Activated CD8-positive, alpha-beta memory T cell treated with anti-CD3 and anti-CD28 coated beads, Interleukin-2, amount 50 U/mL, for 1 hour (primary cell): ENCODE data around the gene TSPYL6.
"Not testable (repeated sequence)": the region's sequence is repeated elsewhere in the genome, so short reads cannot be mapped to it uniquely, and the experiment has no call there.

Experiments used
- DNase-seq: peaks from one replicate; pipeline ENCODE4 v3.0.0-alpha.2; 2020; ENCODE audit errors: extremely low read depth

Gene TSPYL6

GRCh38 chr2:54256091-54256694 lies at the start of gene TSPYL6:
Gene TSPYL6 (minus strand): TSS chr2:54256229. CDS start chr2:54256151, 78 bp downstream.
- no peak for DNase-seq

- no peak for DNase-seq
Measured at GRCh38 chr2:54303631-54304030, 47.6 kb upstream of the TSPYL6 start.

- no peak for DNase-seq
Measured at GRCh38 chr2:54298514-54298913, 42.5 kb upstream of the TSPYL6 start.

- no peak for DNase-seq
Measured at GRCh38 chr2:54295911-54296310, 39.9 kb upstream of the TSPYL6 start.

- DNase-seq: not testable (repeated sequence)
Measured at GRCh38 chr2:54294665-54295064, 38.6 kb upstream of the TSPYL6 start.

- DNase-seq: no peak
Measured at GRCh38 chr2:54290356-54291025, 34.5 kb upstream of the TSPYL6 start.

GRCh38 chr2:54289917-54290316 lies 33.9 kb upstream of the TSPYL6 start:
- no peak for DNase-seq

- no peak for DNase-seq
Measured at GRCh38 chr2:54287532-54287931, 31.5 kb upstream of the TSPYL6 start.

GRCh38 chr2:54285451-54285850 lies 29.4 kb upstream of the TSPYL6 start:
- no peak for DNase-seq

- no peak for DNase-seq
Measured at GRCh38 chr2:54284826-54285225, 28.8 kb upstream of the TSPYL6 start.

GRCh38 chr2:54279385-54279784 lies 23.4 kb upstream of the TSPYL6 start:
- no peak for DNase-seq

- no peak for DNase-seq
Measured at GRCh38 chr2:54275541-54275940, 19.5 kb upstream of the TSPYL6 start.

GRCh38 chr2:54274781-54275242 lies 18.8 kb upstream of the TSPYL6 start:
- DNase-seq: no peak

- no peak for DNase-seq
Measured at GRCh38 chr2:54271843-54272627, 16.0 kb upstream of the TSPYL6 start.

GRCh38 chr2:54271189-54271588 lies 15.2 kb upstream of the TSPYL6 start:
- DNase-seq: no peak

GRCh38 chr2:54267577-54267976 lies 11.5 kb upstream of the TSPYL6 start:
- DNase-seq: no peak

- DNase-seq: not testable (repeated sequence)
Measured at GRCh38 chr2:54265081-54265480, 9.1 kb upstream of the TSPYL6 start.

GRCh38 chr2:54262015-54262765 lies 6.2 kb upstream of the TSPYL6 start:
- DNase-seq: no peak

- no peak for DNase-seq
Measured at GRCh38 chr2:54261537-54261936, 5.5 kb upstream of the TSPYL6 start.

GRCh38 chr2:54260241-54260595 lies 4.2 kb upstream of the TSPYL6 start:
- no peak for DNase-seq

- no peak for DNase-seq
Measured at GRCh38 chr2:54259413-54260240, 3.6 kb upstream of the TSPYL6 start.
